ENCODE results near the gene RNF175.

DNA sequence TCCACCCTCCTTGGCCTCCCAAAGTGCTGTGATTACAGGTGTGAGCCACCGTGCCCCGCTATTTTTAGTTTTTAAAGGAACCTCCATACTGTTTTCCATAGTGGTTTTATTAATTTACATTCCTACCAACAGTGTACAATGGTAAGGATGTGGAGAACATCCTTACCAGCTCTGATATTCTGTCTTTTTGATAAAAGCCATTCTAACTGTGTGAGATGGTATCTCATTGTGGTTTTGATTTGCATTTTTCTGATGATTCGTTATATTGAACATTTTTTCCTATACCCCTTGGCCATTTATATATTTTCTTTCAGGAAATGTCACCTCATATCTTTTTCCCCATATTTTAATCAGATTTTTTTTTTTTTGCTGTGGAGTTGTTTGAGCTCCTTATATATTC, 90.0 kb downstream of the RNF175 start:
- TF ChIP-seq EZH2phosphoT487 (conservative IDR thresholded peaks at IDR 0.05; ENCODE audit: low read length), result no peak
- TF ChIP-seq CTCF (IDR thresholded peaks at IDR 0.05; ENCODE audit: insufficient read depth, low read length, poor library complexity, severe bottlenecking), result no peak

Measured in SU-DHL-6 (cell line).